Muscle of leg (tissue), 11 donors: ENCODE data around the gene THSD7A. TPM values are rescaled to one million over a fixed set of nuclear protein-coding genes. Genes with fewer than 3 reads are reported as not detected.

Source experiments
- DNase-seq: peaks from one replicate; pipeline ENCODE4 v3.0.0; 2013
- H3K27ac ChIP-seq: one replicate; pipeline ENCODE4 v1.5.1; 2013; ENCODE audit warnings: mild to moderate bottlenecking, low read length, control low read depth
- H3K27me3 ChIP-seq: one replicate; pipeline ENCODE4 v1.6.1; 2013; ENCODE audit warnings: low read length; ENCODE audit not compliant: control insufficient read depth, insufficient read depth
- H3K36me3 ChIP-seq: one replicate; pipeline ENCODE4 v1.6.1; 2013; ENCODE audit warnings: low read length; ENCODE audit not compliant: control insufficient read depth, insufficient read depth
- H3K4me1 ChIP-seq: one replicate; pipeline ENCODE4 v1.6.1; 2013; ENCODE audit warnings: low read length; ENCODE audit not compliant: control insufficient read depth, insufficient read depth
- H3K4me3 ChIP-seq: one replicate; pipeline ENCODE4 v1.5.1; 2013; ENCODE audit warnings: low read length, control low read depth
- H3K9me3 ChIP-seq: replicated peaks from 2 replicates; pipeline ENCODE4 v1.6.1; 2013; ENCODE audit warnings: low read depth, low read length; ENCODE audit not compliant: control insufficient read depth
- WGBS: methylation state at CpG from one replicate; pipeline ENCODE4 v1.1.5; 2013; ENCODE audit warnings: missing lambda C conversion rate; ENCODE audit not compliant: insufficient coverage; 5-methylcytosine and 5-hydroxymethylcytosine counted together
- polyA plus RNA-seq, 8 donors: library from polyadenylated mRNA; unstranded; fragments of 120-200 nt; gene quantifications; one replicate each; pipeline versions ENCODE4 v1.2.1 to v1.2.3, GENCODE V29; 2013; ENCODE audit warnings: inconsistent platforms in 1 of 8, low replicate concordance in 1 of 8; ENCODE audit not compliant: insufficient read length in 8 of 8, insufficient read depth in 1 of 8
- total RNA-seq: library from RNA; stranded (reverse); fragments of 120-200 nt; gene quantifications from one replicate; pipeline ENCODE4 v1.2.4, GENCODE V29; 2013

Gene THSD7A
- total and polyA plus RNA-seq, 9 donors: 2.5 to 6.4 (median 3.6) TPM

- no CpG with 5 or more reads among the region's 2 CpGs for WGBS
- H3K9me3 ChIP-seq: no peaks in the 10 kb centered on the region
- no peaks in the 10 kb centered on the region for H3K4me1 ChIP-seq
- H3K4me3 ChIP-seq: no peak overlapping the region
- no peaks in the 10 kb centered on the region for H3K27me3 ChIP-seq
- no peaks in the 10 kb centered on the region for H3K36me3 ChIP-seq
- no peak for DNase-seq
- H3K27ac ChIP-seq: no peak overlapping the region
Measured at GRCh38 chr7:11650030-11650429, 182.0 kb downstream of the THSD7A start.

GRCh38 chr7:11648980-11649379 lies 183.0 kb downstream of the THSD7A start:
- Histone ChIP-seq H3K9me3 (no peaks in the 10 kb centered on the region), H3K36me3 (no peaks in the 10 kb centered on the region), H3K27ac (no peak overlapping the region), H3K27me3 (no peaks in the 10 kb centered on the region), H3K4me3 (no peak overlapping the region), H3K4me1 (no peaks in the 10 kb centered on the region)
- no peak for DNase-seq

GRCh38 chr7:11648101-11648500 lies 183.9 kb downstream of the THSD7A start:
- H3K9me3 ChIP-seq: no peaks in the 10 kb centered on the region
- no peak overlapping the region for H3K27ac ChIP-seq
- WGBS: no CpG with 5 or more reads among the region's 3 CpGs
- peak; percentile 46 for DNase-seq
- no peak overlapping the region for H3K4me3 ChIP-seq
- no peaks in the 10 kb centered on the region for H3K4me1 ChIP-seq
- H3K27me3 ChIP-seq: no peaks in the 10 kb centered on the region
- no peaks in the 10 kb centered on the region for H3K36me3 ChIP-seq

DNA sequence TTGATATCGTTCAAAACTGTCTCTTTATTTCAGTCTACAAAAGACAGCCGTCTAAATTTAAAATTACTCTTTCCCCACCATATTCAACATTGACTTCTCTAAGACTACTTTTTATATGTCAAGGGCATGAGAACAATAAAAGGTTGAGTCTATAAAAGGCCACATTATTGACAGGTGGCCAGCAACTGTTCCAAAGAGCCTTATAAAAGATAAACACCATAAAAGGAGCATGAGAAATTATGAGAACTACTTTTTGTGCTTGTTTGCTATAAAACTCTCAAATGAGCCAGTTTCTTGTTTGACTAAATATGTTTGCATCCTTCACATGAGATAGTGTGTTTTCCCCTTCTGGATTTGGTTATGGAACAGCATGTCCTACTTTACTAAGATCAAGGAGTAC lies 189.2 kb downstream of the THSD7A start:
- Histone ChIP-seq H3K27me3 (no peaks in the 10 kb centered on the region), H3K36me3 (no peaks in the 10 kb centered on the region), H3K4me1 (no peaks in the 10 kb centered on the region), H3K4me3 (no peak overlapping the region), H3K27ac (no peak overlapping the region), H3K9me3 (no peaks in the 10 kb centered on the region)
- WGBS: no CpG with 5 or more reads among the region's 2 CpGs
- DNase-seq: no peak

DNA sequence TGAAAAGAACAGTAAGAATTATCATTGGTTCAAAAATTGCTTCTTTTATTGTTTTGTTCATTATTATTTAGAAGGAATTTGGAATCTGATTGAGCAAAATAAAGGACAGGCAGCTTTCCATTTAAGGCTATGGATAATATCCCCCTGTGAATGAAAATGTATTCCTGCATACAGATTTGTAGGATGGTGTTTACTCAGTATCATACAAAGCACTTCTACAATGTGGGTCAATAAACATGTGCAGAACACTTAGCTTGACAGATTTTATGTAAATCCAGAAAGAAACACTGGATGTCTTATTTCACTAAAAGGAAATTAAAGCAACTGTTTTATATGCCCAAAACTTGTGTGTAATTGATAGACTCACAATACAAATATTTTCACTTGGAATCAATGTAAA lies 189.7 kb downstream of the THSD7A start:
- Histone ChIP-seq H3K27ac (no peak overlapping the region), H3K36me3 (no peaks in the 10 kb centered on the region), H3K9me3 (no peaks in the 10 kb centered on the region), H3K4me3 (no peak overlapping the region), H3K4me1 (no peaks in the 10 kb centered on the region), H3K27me3 (no peaks in the 10 kb centered on the region)
- DNase-seq: no peak

GRCh38 chr7:11638011-11638774 lies 193.8 kb downstream of the THSD7A start:
- H3K27me3 ChIP-seq: no peaks in the 10 kb centered on the region
- peak; percentile 82 for DNase-seq
- H3K4me3 ChIP-seq: no peak overlapping the region
- H3K4me1 ChIP-seq: no peaks in the 10 kb centered on the region
- H3K27ac ChIP-seq: no peak overlapping the region
- no peaks in the 10 kb centered on the region for H3K36me3 ChIP-seq
- no peaks in the 10 kb centered on the region for H3K9me3 ChIP-seq
- no CpG with 5 or more reads among the region's 4 CpGs for WGBS

DNA sequence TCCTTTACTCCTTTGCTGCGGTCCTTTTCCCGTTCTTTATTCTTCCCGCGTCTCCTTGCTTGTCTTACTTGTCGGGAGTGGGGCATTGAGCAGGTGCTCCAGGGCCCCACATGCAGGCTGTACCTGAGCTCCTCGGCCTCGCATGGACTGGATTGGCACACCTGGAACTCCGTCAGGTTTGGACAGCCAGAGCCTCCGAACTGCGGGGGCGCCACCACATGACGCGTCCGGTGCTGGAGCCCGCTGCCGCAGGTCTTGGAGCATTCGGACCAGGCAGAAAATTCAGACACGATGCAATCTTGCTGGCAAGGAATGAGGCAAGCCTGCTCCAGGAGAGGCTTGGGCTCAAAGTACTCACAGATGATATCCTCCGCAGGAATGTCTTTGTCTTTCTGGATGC lies 195.7 kb downstream of the THSD7A start:
- H3K4me1 ChIP-seq: no peaks in the 10 kb centered on the region
- no peak overlapping the region for H3K4me3 ChIP-seq
- WGBS: 96% methylated on average over 19 of the region's 19 CpGs
- no peaks in the 10 kb centered on the region for H3K27me3 ChIP-seq
- DNase-seq: no peak
- H3K9me3 ChIP-seq: no peaks in the 10 kb centered on the region
- no peaks in the 10 kb centered on the region for H3K36me3 ChIP-seq
- no peak overlapping the region for H3K27ac ChIP-seq

GRCh38 chr7:11633310-11633709 lies 198.7 kb downstream of the THSD7A start:
- no CpG with 5 or more reads among the region's 1 CpG for WGBS
- no peak for DNase-seq
- Histone ChIP-seq H3K4me1 (no peaks in the 10 kb centered on the region), H3K36me3 (no peaks in the 10 kb centered on the region), H3K27me3 (no peaks in the 10 kb centered on the region), H3K9me3 (no peaks in the 10 kb centered on the region), H3K27ac (no peak overlapping the region), H3K4me3 (no peak overlapping the region)

DNA sequence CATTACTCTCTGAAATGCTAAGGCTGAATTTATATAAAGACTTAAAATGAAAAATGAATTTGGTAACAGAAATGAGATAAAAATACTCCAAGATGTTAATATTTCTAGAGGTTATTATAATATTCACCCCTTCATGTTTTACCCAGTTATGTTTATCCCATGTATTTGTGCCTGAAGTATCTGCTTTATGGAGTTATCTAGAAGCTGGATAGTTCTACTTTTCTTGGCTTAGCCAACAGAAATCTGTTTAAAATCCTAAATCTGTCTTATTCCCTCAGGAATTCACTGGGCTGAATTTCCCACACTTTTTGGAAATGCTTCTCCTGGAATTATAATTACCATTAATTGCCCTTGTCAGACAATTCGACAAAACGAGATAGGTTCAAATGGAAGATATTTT lies 201.6 kb downstream of the THSD7A start:
- no CpG with 5 or more reads among the region's 2 CpGs for WGBS
- Histone ChIP-seq H3K4me1 (no peaks in the 10 kb centered on the region), H3K27ac (no peak overlapping the region), H3K36me3 (no peaks in the 10 kb centered on the region), H3K4me3 (no peak overlapping the region), H3K27me3 (no peaks in the 10 kb centered on the region), H3K9me3 (no peaks in the 10 kb centered on the region)
- DNase-seq: no peak

DNA sequence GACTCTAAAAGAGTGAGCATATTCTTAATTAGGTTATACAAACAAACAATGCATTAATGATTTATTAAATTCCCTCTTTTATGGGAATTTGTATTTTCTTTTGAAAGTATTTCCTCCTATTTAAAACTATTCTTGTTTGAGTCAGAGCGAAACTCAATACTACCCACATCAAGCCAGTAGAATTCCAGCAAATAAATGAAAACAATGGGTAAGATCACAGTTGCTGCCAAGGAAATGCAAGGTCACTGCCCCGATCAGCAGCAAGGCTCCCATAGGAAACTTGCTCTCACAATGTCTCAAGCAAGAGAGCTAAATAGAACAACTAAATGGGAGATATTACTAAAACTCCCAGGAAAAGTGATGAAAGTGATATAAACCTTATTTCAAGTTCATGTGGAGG lies 206.3 kb downstream of the THSD7A start:
- Histone ChIP-seq H3K9me3 (no peaks in the 10 kb centered on the region), H3K4me3 (no peak overlapping the region), H3K27ac (no peak overlapping the region), H3K27me3 (no peaks in the 10 kb centered on the region), H3K4me1 (no peaks in the 10 kb centered on the region), H3K36me3 (no peaks in the 10 kb centered on the region)
- WGBS: 40% methylated on average over 1 of the region's 2 CpGs
- peak; percentile 22 for DNase-seq

DNA sequence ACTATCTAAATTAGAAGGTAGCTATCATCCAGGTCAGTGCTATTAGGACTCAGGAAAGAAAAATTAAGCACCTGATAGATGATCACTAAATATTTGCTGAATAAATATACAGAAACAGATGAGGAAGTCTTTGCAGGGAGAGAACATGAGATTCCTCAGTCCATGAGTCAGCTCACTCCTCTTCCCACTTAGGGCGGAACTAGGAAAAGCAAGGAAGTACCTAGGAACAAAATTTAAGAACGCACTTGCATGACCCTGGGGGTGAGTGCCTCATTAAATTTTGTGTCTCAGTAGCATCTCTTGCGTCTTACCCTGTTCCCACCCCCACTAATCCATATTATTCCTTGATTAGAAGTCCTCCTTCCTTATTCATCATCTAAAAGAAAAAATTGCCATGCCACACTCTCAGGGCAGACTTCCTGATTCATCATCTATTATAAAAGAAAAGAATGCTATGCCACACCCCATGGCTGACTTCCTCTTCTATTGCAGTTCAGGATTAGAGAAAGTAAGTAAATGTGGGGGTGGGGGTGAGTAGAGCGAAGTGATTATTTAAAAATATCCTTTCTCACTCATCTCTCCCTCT lies 208.8 kb downstream of the THSD7A start:
- H3K9me3 ChIP-seq: no peaks in the 10 kb centered on the region
- no peak overlapping the region for H3K27ac ChIP-seq
- H3K27me3 ChIP-seq: no peaks in the 10 kb centered on the region
- no peak for DNase-seq
- H3K4me3 ChIP-seq: no peak overlapping the region
- no peaks in the 10 kb centered on the region for H3K4me1 ChIP-seq
- H3K36me3 ChIP-seq: no peaks in the 10 kb centered on the region
- WGBS: 80% methylated on average over 1 of the region's 4 CpGs
